ENCODE results near the gene SIAH3.

SIAH3 gene

DNA sequence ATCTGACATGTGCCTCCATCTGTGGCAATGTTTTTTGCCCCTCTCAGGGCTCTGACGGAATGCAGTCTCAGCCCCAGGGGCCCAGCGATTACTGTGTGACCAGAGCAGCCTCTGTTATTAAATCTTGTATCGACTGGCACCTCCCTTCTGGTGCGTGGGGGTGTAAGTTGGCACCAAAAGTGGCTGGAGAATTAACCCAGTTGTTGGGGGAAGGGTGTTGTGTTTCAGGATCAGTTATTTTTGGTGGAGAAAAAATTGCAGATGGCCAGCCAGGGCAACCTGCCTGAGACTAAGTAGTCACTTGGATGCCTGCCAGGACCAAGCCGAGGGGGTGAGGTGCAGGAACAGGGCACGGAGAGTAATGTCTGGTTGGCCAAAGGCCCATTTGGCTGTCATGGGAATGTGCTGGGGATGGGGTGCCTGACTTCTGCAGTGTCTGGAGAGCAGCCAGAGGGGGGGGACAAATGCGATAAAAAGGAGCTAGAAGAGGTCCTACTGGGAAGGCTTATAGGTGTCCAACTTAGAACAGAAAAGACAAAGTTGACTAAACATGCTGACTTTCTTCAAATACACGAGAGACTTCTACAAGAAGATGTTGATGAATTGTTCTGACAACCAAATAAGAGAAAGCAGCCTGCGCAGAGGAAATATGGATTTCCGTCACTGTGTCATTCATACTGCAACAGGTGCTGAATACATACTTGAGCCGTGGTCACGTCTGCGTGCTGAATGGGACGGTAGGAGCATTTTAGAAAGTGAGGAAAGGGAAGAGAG lies 69.8 kb downstream of the SIAH3 start (continued):
- TF ChIP-seq, protein P1, sequence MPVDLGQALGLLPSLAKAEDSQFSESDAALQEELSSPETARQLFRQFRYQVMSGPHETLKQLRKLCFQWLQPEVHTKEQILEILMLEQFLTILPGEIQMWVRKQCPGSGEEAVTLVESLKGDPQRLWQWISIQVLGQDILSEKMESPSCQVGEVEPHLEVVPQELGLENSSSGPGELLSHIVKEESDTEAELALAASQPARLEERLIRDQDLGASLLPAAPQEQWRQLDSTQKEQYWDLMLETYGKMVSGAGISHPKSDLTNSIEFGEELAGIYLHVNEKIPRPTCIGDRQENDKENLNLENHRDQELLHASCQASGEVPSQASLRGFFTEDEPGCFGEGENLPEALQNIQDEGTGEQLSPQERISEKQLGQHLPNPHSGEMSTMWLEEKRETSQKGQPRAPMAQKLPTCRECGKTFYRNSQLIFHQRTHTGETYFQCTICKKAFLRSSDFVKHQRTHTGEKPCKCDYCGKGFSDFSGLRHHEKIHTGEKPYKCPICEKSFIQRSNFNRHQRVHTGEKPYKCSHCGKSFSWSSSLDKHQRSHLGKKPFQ (tag by site-specific recombination; IDR thresholded peaks at IDR 0.05) = no peak
- TF ChIP-seq BCL11A (tag by site-specific recombination; IDR thresholded peaks at IDR 0.05; ENCODE audit: low read depth) (no peak), SCRT1 (tag by site-specific recombination; IDR thresholded peaks at IDR 0.05; ENCODE audit: borderline replicate concordance) (peak; percentile 77; the same call in 1 of the 2 replicates), EGR2 (tag by site-specific recombination; IDR thresholded peaks at IDR 0.05; ENCODE audit: low read depth) (no peak), MZF1 (tag by site-specific recombination; IDR thresholded peaks at IDR 0.05; ENCODE audit: borderline replicate concordance) (peak; percentile 64; the same call in 1 of the 2 replicates), ZNF335 (tag by site-specific recombination; conservative IDR thresholded peaks at IDR 0.05) (peak; percentile 95), ZNF16 (tag by site-specific recombination; IDR thresholded peaks at IDR 0.05; ENCODE audit: low read depth) (no peak), SP7 (tag by site-specific recombination; IDR thresholded peaks at IDR 0.05) (peak; percentile 85), YY1 (tag by site-specific recombination; IDR thresholded peaks at IDR 0.05) (peak; percentile 50; the same call in 1 of the 2 replicates), ZNF596 (tag by site-specific recombination; IDR thresholded peaks at IDR 0.05) (0 out of 2 replicates have a peak, but pooled peaks have one; percentile 32), ZNF341 (tag by site-specific recombination; IDR thresholded peaks at IDR 0.05; ENCODE audit: low read depth) (peak; percentile 96), ZNF19 (tag by site-specific recombination; IDR thresholded peaks at IDR 0.05; ENCODE audit: low read depth) (no peak), ZNF707 (tag by site-specific recombination; IDR thresholded peaks at IDR 0.05) (no peak), ZNF114 (tag by site-specific recombination; IDR thresholded peaks at IDR 0.05) (no peak), PRDM1 (tag by site-specific recombination; IDR thresholded peaks at IDR 0.05) (peak; percentile 76)
- TF ChIP-seq, protein P2, sequence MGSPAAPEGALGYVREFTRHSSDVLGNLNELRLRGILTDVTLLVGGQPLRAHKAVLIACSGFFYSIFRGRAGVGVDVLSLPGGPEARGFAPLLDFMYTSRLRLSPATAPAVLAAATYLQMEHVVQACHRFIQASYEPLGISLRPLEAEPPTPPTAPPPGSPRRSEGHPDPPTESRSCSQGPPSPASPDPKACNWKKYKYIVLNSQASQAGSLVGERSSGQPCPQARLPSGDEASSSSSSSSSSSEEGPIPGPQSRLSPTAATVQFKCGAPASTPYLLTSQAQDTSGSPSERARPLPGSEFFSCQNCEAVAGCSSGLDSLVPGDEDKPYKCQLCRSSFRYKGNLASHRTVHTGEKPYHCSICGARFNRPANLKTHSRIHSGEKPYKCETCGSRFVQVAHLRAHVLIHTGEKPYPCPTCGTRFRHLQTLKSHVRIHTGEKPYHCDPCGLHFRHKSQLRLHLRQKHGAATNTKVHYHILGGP (tag by site-specific recombination; IDR thresholded peaks at IDR 0.05) = no peak
- TF ChIP-seq, protein P3, sequence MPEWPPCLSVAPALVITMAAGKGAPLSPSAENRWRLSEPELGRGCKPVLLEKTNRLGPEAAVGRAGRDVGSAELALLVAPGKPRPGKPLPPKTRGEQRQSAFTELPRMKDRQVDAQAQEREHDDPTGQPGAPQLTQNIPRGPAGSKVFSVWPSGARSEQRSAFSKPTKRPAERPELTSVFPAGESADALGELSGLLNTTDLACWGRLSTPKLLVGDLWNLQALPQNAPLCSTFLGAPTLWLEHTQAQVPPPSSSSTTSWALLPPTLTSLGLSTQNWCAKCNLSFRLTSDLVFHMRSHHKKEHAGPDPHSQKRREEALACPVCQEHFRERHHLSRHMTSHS (tag by site-specific recombination; IDR thresholded peaks at IDR 0.05) = no peak
- TF ChIP-seq, protein P4, sequence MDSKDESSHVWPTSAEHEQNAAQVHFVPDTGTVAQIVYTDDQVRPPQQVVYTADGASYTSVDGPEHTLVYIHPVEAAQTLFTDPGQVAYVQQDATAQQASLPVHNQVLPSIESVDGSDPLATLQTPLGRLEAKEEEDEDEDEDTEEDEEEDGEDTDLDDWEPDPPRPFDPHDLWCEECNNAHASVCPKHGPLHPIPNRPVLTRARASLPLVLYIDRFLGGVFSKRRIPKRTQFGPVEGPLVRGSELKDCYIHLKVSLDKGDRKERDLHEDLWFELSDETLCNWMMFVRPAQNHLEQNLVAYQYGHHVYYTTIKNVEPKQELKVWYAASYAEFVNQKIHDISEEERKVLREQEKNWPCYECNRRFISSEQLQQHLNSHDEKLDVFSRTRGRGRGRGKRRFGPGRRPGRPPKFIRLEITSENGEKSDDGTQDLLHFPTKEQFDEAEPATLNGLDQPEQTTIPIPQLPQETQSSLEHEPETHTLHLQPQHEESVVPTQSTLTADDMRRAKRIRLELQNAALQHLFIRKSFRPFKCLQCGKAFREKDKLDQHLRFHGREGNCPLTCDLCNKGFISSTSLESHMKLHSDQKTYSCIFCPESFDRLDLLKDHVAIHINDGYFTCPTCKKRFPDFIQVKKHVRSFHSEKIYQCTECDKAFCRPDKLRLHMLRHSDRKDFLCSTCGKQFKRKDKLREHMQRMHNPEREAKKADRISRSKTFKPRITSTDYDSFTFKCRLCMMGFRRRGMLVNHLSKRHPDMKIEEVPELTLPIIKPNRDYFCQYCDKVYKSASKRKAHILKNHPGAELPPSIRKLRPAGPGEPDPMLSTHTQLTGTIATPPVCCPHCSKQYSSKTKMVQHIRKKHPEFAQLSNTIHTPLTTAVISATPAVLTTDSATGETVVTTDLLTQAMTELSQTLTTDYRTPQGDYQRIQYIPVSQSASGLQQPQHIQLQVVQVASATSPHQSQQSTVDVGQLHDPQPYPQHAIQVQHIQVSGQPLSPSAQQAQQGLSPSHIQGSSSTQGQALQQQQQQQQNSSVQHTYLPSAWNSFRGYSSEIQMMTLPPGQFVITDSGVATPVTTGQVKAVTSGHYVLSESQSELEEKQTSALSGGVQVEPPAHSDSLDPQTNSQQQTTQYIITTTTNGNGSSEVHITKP (tag by site-specific recombination; IDR thresholded peaks at IDR 0.05) = peak; percentile 69
- TF ChIP-seq, protein P5, sequence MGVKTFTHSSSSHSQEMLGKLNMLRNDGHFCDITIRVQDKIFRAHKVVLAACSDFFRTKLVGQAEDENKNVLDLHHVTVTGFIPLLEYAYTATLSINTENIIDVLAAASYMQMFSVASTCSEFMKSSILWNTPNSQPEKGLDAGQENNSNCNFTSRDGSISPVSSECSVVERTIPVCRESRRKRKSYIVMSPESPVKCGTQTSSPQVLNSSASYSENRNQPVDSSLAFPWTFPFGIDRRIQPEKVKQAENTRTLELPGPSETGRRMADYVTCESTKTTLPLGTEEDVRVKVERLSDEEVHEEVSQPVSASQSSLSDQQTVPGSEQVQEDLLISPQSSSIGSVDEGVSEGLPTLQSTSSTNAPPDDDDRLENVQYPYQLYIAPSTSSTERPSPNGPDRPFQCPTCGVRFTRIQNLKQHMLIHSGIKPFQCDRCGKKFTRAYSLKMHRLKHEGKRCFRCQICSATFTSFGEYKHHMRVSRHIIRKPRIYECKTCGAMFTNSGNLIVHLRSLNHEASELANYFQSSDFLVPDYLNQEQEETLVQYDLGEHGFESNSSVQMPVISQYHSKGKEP (tag by site-specific recombination; IDR thresholded peaks at IDR 0.05) = peak; percentile 74
